IgD-negative memory B cell (primary cell): Measurements from ENCODE around the gene TMEM117. TPM values are rescaled to one million over a fixed set of nuclear protein-coding genes. Genes with fewer than 3 reads are reported as not detected.
"Not testable (repeated sequence)": the region's sequence is repeated elsewhere in the genome, so short reads cannot be mapped to it uniquely, and the experiment has no call there.

Experiments
- H3K27ac Mint-ChIP-seq, 3 donors: one replicate each; pipeline ENCODE4 v1.8.0; 2020 to 2022; ENCODE audit warnings: mild to moderate bottlenecking in 3 of 3, mixed read lengths in 3 of 3, moderate library complexity in 1 of 3
- H3K27me3 Mint-ChIP-seq: one replicate; pipeline ENCODE4 v1.8.0; 2021; ENCODE audit warnings: mixed read lengths
- H3K36me3 Mint-ChIP-seq: one replicate; pipeline ENCODE4 v1.8.0; 2020; ENCODE audit warnings: mild to moderate bottlenecking, mixed read lengths
- H3K4me1 Mint-ChIP-seq, 3 donors: one replicate each; pipeline ENCODE4 v1.8.0; 2020 to 2022; ENCODE audit warnings: mixed read lengths in 3 of 3, mild to moderate bottlenecking in 1 of 3
- H3K4me3 Mint-ChIP-seq, 4 donors: one replicate each; pipeline ENCODE4 v1.8.0; 2020 to 2022; ENCODE audit warnings: mild to moderate bottlenecking in 4 of 4, mixed read lengths in 4 of 4, moderate library complexity in 3 of 4
- H3K9me3 Mint-ChIP-seq, 3 donors: one replicate each; pipeline ENCODE4 v1.8.0; 2020 to 2021; ENCODE audit warnings: mixed read lengths in 3 of 3, mild to moderate bottlenecking in 1 of 3
- polyA plus RNA-seq: library from polyadenylated mRNA; unstranded; fragments of 300-500 nt; fragmentation: Illumina TruSeq; gene quantifications from one replicate; pipeline ENCODE4 v1.2.3, GENCODE V29; 2021

TMEM117 gene
- polyA plus RNA-seq, 1 donor from 2014 or later: 4.4 TPM

- H3K4me1 Mint-ChIP-seq: peaks cover 5 to 11% (median 9%) of the 10 kb centered on the region in 3 donors
- H3K9me3 Mint-ChIP-seq: no peaks in the 10 kb centered on the region
- no peaks in the 10 kb centered on the region for H3K27me3 Mint-ChIP-seq
- peaks cover 5% of the 10 kb centered on the region for H3K36me3 Mint-ChIP-seq
- H3K27ac Mint-ChIP-seq: no peak overlapping the region
- H3K4me3 Mint-ChIP-seq: no peak overlapping the region
These were observed 318.2 kb downstream of the TMEM117 start for GRCh38 chr12:44154128-44154527.

GRCh38 chr12:44155358-44155757 is 319.5 kb downstream of the TMEM117 start:
- H3K27me3 Mint-ChIP-seq: no peaks in the 10 kb centered on the region
- H3K4me1 Mint-ChIP-seq: peaks cover 5 to 11% (median 9%) of the 10 kb centered on the region in 3 donors
- H3K4me3 Mint-ChIP-seq: no peak overlapping the region
- no peaks in the 10 kb centered on the region for H3K9me3 Mint-ChIP-seq
- no peak overlapping the region for H3K27ac Mint-ChIP-seq
- H3K36me3 Mint-ChIP-seq: peaks cover 4% of the 10 kb centered on the region

GRCh38 chr12:44157359-44157758 is 321.5 kb downstream of the TMEM117 start:
- Mint-ChIP-seq H3K27me3 (no peaks in the 10 kb centered on the region), H3K4me1 (peaks cover 5 to 11% (median 9%) of the 10 kb centered on the region in 3 donors), H3K4me3 (no peak overlapping the region), H3K27ac (no peak overlapping the region), H3K9me3 (no peaks in the 10 kb centered on the region), H3K36me3 (peaks cover 7% of the 10 kb centered on the region)

GRCh38 chr12:44158746-44159145 is 322.9 kb downstream of the TMEM117 start:
- no peaks in the 10 kb centered on the region for H3K27me3 Mint-ChIP-seq
- H3K36me3 Mint-ChIP-seq: peaks cover 7% of the 10 kb centered on the region
- H3K4me1 Mint-ChIP-seq: peaks cover 5 to 11% (median 9%) of the 10 kb centered on the region in 3 donors
- H3K4me3 Mint-ChIP-seq: peak overlapping the region in 1 of 4 donors; percentile 15
- H3K9me3 Mint-ChIP-seq: no peaks in the 10 kb centered on the region
- H3K27ac Mint-ChIP-seq: no peak overlapping the region

GRCh38 chr12:44159216-44159615 is 323.3 kb downstream of the TMEM117 start:
- H3K27me3 Mint-ChIP-seq: no peaks in the 10 kb centered on the region
- peaks cover 5 to 11% (median 9%) of the 10 kb centered on the region in 3 donors for H3K4me1 Mint-ChIP-seq
- H3K27ac Mint-ChIP-seq: no peak overlapping the region
- H3K9me3 Mint-ChIP-seq: no peaks in the 10 kb centered on the region
- H3K4me3 Mint-ChIP-seq: no peak overlapping the region
- peaks cover 7% of the 10 kb centered on the region for H3K36me3 Mint-ChIP-seq

- H3K4me3 Mint-ChIP-seq: no peak overlapping the region
- H3K27me3 Mint-ChIP-seq: no peaks in the 10 kb centered on the region
- H3K9me3 Mint-ChIP-seq: no peaks in the 10 kb centered on the region
- peaks cover 7% of the 10 kb centered on the region for H3K36me3 Mint-ChIP-seq
- no peak overlapping the region for H3K27ac Mint-ChIP-seq
- peaks cover 5 to 12% (median 9%) of the 10 kb centered on the region in 3 donors for H3K4me1 Mint-ChIP-seq
These were observed 324.0 kb downstream of the TMEM117 start for GRCh38 chr12:44159862-44160261.

- Mint-ChIP-seq H3K27ac (no peak overlapping the region), H3K4me3 (no peak overlapping the region), H3K9me3 (no peaks in the 10 kb centered on the region), H3K4me1 (peaks cover 0 to 9% (median 0%) of the 10 kb centered on the region in 3 donors), H3K36me3 (peaks cover 7% of the 10 kb centered on the region), H3K27me3 (no peaks in the 10 kb centered on the region)
These were observed 327.1 kb downstream of the TMEM117 start for GRCh38 chr12:44162961-44163360.

GRCh38 chr12:44174053-44174452 is 338.2 kb downstream of the TMEM117 start:
- no peaks in the 10 kb centered on the region for H3K4me1 Mint-ChIP-seq
- no peaks in the 10 kb centered on the region for H3K9me3 Mint-ChIP-seq

GRCh38 chr12:44184499-44185206 is 348.8 kb downstream of the TMEM117 start:
- Mint-ChIP-seq H3K27me3 (no peaks in the 10 kb centered on the region), H3K4me3 (no peak overlapping the region), H3K4me1 (peaks cover 0 to 1% (median 0%) of the 10 kb centered on the region in 3 donors), H3K27ac (no peak overlapping the region), H3K9me3 (peaks cover 0 to 2% (median 0%) of the 10 kb centered on the region in 3 donors), H3K36me3 (no peaks in the 10 kb centered on the region)

More at GRCh38 chr12:44174053-44174452, 338.2 kb downstream of the TMEM117 start:
- Mint-ChIP-seq H3K36me3 (no peaks in the 10 kb centered on the region), H3K4me3 (no peak overlapping the region), H3K27ac (no peak overlapping the region), H3K27me3 (no peaks in the 10 kb centered on the region)

- no peak overlapping the region for H3K27ac Mint-ChIP-seq
- no peaks in the 10 kb centered on the region for H3K27me3 Mint-ChIP-seq
- peaks cover 0 to 1% (median 0%) of the 10 kb centered on the region in 3 donors for H3K4me1 Mint-ChIP-seq
- peaks cover 3% of the 10 kb centered on the region for H3K36me3 Mint-ChIP-seq
- no peak overlapping the region for H3K4me3 Mint-ChIP-seq
- no peaks in the 10 kb centered on the region for H3K9me3 Mint-ChIP-seq
These were observed 357.4 kb downstream of the TMEM117 start for GRCh38 chr12:44193281-44193680.

- not testable (repeated sequence) for H3K36me3 Mint-ChIP-seq, H3K9me3 Mint-ChIP-seq, H3K4me1 Mint-ChIP-seq, H3K4me3 Mint-ChIP-seq, H3K27ac Mint-ChIP-seq, H3K27me3 Mint-ChIP-seq
These were observed 359.8 kb downstream of the TMEM117 start for GRCh38 chr12:44195719-44196118.

GRCh38 chr12:44206045-44206444 is 370.2 kb downstream of the TMEM117 start:
- H3K4me3 Mint-ChIP-seq: no peak overlapping the region

GRCh38 chr12:44217146-44217883 is 381.4 kb downstream of the TMEM117 start:
- H3K27me3 Mint-ChIP-seq: no peaks in the 10 kb centered on the region
- H3K4me3 Mint-ChIP-seq: no peak overlapping the region
- peaks cover 0 to 9% (median 3%) of the 10 kb centered on the region in 3 donors for H3K9me3 Mint-ChIP-seq
- no peak overlapping the region for H3K27ac Mint-ChIP-seq
- H3K36me3 Mint-ChIP-seq: peaks cover 2% of the 10 kb centered on the region
- no peaks in the 10 kb centered on the region for H3K4me1 Mint-ChIP-seq

More at GRCh38 chr12:44206045-44206444, 370.2 kb downstream of the TMEM117 start:
- H3K4me1 Mint-ChIP-seq: peaks cover 0 to 2% (median 0%) of the 10 kb centered on the region in 3 donors
- H3K27me3 Mint-ChIP-seq: no peaks in the 10 kb centered on the region
- peaks cover 15% of the 10 kb centered on the region for H3K36me3 Mint-ChIP-seq
- peaks cover 5 to 13% (median 10%) of the 10 kb centered on the region in 3 donors for H3K9me3 Mint-ChIP-seq
- H3K27ac Mint-ChIP-seq: no peak overlapping the region

- H3K4me3 Mint-ChIP-seq: no peak overlapping the region
- H3K27me3 Mint-ChIP-seq: no peaks in the 10 kb centered on the region
- peaks cover 0 to under 1% (median 0%) of the 10 kb centered on the region in 3 donors for H3K9me3 Mint-ChIP-seq
- peaks cover 5% of the 10 kb centered on the region for H3K36me3 Mint-ChIP-seq
- no peak overlapping the region for H3K27ac Mint-ChIP-seq
- H3K4me1 Mint-ChIP-seq: peaks cover 0 to 1% (median 0%) of the 10 kb centered on the region in 3 donors
These were observed 387.9 kb downstream of the TMEM117 start for GRCh38 chr12:44223736-44224135.

- Mint-ChIP-seq H3K27ac (no peak overlapping the region), H3K4me3 (no peak overlapping the region), H3K4me1 (peaks cover 0 to 1% (median 0%) of the 10 kb centered on the region in 3 donors), H3K36me3 (peaks cover 5% of the 10 kb centered on the region), H3K27me3 (no peaks in the 10 kb centered on the region), H3K9me3 (no peaks in the 10 kb centered on the region)
These were observed 388.7 kb downstream of the TMEM117 start for GRCh38 chr12:44224399-44225148.
